Vagina (tissue), 2 donors: ENCODE data around the gene CIAO2B.

Experiments used
- CTCF ChIP-seq, 3 experiments: fragments of 450-650 bp in 2 of 3; fragments of 200-600 bp in 1 of 3; sonication (generic) in 1 of 3; IDR thresholded peaks; one replicate each; pipeline ENCODE4 v1.5.1; 2017 to 2019; ENCODE audit warnings: antibody characterized with exemption in 3 of 3, mild to moderate bottlenecking in 2 of 3, moderate library complexity in 2 of 3
- POLR2A ChIP-seq, 2 donors: fragments of 450-650 bp; IDR thresholded peaks; one replicate each; pipeline ENCODE4 v1.6.1; 2017; ENCODE audit warnings: antibody characterized with exemption in 2 of 2, mild to moderate bottlenecking in 2 of 2, moderate library complexity in 2 of 2
- POLR2AphosphoS5 ChIP-seq, 2 donors: sonication (generic); formaldehyde crosslinking; IDR thresholded peaks; one replicate each; pipeline ENCODE4 v1.9.0; 2017; ENCODE audit warnings: antibody characterized with exemption in 2 of 2, mild to moderate bottlenecking in 2 of 2, low read depth in 1 of 2; ENCODE audit not compliant: insufficient read depth in 1 of 2

- TF ChIP-seq POLR2AphosphoS5 (IDR thresholded peaks at IDR 0.05; ENCODE audit: insufficient read depth in 1 of 2, low read depth in 1 of 2) (no peak), POLR2A (IDR thresholded peaks at IDR 0.05) (no peak), CTCF (IDR thresholded peaks at IDR 0.05) (no peak)
These were observed 5.4 kb downstream of the CIAO2B start for GRCh38 chr16:66928702-66929388.
